ENCODE results near the gene DBNDD1.
"Not testable (repeated sequence)": the region's sequence is repeated elsewhere in the genome, so short reads cannot be mapped to it uniquely, and the experiment has no call there.

The DBNDD1 gene

DNA sequence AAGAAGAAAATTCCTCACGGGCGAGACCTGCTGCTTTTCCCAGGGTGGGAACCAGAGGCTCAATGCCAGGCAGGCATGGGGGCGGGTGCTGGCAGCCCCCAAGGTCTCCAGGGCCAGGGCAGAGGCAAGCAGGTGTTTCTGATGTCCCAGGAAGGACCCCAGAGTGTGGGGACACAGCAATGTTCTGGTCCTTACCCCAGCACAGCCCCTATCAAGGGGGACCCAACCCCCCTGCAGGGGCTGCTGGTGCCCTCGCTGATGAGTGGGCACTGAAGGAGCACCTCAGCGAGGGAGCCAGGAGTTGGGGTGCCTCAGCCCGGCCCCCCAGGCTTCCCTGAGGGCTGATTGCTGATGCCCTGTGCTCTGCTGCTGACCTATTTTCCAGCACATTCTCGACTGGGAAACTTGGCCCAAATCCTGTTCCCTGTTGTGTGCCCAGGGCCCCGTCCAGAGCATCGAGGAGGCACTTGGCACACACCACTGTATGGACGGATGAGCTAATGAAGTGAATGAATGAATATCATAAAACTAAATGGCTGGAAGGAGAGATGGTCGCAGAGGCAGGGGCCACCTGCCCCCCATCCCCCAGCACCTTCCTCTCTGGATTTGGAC, 2.8 kb downstream of the DBNDD1 start:
- FAIRE-seq (no peak), DNase-seq (ENCODE audit: insufficient read length, low spot score) (no peak)
- TF ChIP-seq TAF1 (IDR thresholded peaks at IDR 0.05; ENCODE audit: low read depth, low read length) (no peak), PAX5 (IDR thresholded peaks at IDR 0.05; ENCODE audit: insufficient read depth, low read length, severe bottlenecking) (no peak), POU2F2 (IDR thresholded peaks at IDR 0.05; ENCODE audit: low read depth, low read length) (no peak), SPI1 (IDR thresholded peaks at IDR 0.05; ENCODE audit: low read depth, low read length) (no peak), POLR2A (IDR thresholded peaks at IDR 0.05; ENCODE audit: low read depth, low read length) (no peak)

DNA sequence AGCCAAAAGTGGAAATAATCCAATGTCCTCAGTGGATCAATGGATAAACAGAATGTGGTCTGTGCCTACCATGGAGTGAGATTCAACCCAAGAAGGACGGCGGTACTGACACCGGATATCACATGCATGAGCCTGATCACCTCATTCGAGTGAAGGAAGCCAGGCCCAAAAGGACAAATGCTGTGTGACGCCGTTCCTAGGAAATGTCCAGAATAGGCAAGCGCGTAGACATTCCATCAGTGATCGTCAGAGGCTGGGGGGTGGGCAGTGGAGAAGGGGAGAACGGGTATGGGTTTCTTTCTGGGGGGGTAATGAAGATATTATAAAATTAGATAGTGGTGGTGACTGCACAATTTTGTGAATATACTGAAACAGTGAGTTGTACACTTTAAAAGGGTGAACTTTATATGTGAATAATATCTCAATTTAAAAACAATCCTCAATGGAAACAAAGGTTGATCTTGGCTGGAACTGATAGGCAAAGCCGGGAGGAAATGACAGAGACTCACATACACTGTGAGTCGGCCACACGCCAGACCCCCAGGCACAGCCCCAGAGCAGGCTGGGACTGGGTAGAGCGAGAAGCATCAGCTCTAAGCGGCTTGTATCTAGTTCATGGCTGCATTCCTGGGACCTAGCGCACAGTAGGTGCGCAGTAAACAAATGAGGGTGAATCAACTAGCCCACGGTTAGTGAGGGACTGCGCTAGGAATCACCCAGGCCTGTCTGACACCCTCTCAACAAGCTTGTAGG, 3.5 kb downstream of the DBNDD1 start:
- FAIRE-seq: no peak
- TF ChIP-seq POLR2A (IDR thresholded peaks at IDR 0.05; ENCODE audit: low read depth, low read length): no peak
- TF ChIP-seq TAF1 (IDR thresholded peaks at IDR 0.05; ENCODE audit: low read depth, low read length): no peak
- DNase-seq (ENCODE audit: insufficient read length, low spot score): no peak

DNA sequence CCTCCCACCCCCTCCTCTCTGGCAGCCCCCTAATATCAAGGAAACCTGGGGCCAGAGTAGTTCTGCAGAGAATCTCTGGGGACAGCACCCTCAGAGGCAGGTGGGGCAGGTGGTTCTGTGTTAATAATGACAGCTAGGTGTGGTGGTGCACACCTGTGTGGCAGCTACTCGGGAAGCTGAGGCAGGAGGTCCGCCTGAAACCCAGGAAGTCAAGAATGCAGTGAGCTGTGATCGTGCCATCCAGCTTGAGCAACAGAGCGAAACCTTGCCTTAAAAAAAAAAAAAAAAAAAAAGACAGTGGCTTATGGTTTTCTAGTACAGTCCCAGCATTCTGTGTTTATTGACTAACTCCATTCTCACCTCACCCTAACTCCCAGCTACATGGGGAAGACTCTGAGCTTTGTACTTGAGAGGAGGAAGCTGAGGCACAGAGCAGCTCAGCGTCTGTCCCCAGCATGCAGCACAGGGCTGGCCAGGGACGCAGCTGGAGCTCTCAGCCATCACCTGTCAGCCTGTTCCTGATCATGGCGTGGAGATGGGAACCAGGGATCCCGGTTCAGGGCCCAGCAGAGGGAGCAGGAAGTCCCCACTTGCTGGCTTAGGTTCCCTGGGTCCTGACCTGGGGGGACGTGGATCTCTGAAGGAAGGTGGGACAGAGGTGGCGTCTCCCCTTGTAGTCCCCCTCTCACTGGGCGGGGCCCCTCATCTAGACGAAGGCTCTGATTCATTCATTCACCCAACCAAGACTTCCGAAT, 6.1 kb downstream of the DBNDD1 start:
- no peak for FAIRE-seq
- TF ChIP-seq PAX5 (IDR thresholded peaks at IDR 0.05; ENCODE audit: insufficient read depth, low read length, severe bottlenecking) (no peak), SPI1 (IDR thresholded peaks at IDR 0.05; ENCODE audit: low read depth, low read length) (no peak), POLR2AphosphoS5 (IDR thresholded peaks at IDR 0.05; ENCODE audit: low read depth, low read length) (no peak), TAF1 (IDR thresholded peaks at IDR 0.05; ENCODE audit: low read depth, low read length) (no peak), POLR2A (IDR thresholded peaks at IDR 0.05; ENCODE audit: low read depth, low read length) (no peak), POU2F2 (IDR thresholded peaks at IDR 0.05; ENCODE audit: low read depth, low read length) (no peak)
- no peak for DNase-seq (ENCODE audit: insufficient read length, low spot score)

DNA sequence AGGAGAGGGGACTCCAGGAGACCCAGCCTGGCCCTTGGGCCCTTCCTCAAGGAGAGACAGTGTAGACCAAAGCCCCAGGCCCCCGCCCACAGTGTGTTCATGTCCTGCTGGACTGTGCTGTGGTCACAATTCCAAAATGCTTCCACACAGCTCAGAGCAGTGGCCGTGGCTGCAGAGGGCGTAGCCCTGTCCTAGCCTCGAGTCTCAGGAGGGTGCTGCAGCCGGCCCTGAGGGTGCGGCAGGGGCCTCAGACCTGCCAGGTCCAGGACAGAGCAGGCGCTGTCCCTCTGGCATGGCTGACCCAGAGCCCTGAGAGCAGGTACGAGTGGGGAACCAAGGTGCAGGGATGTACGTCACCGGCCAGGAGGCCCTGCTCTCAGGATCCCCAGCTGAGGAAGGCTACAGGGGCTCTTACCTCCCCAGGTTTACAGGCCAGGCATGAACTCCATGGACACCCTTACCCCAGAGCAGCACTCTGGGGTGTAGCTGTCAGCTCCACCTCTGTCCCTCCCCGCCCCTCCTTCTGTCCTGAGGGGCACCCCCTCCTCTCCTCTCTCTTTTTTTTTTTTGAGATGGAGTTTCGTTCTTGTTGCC, 7.3 kb downstream of the DBNDD1 start:
- DNase-seq (ENCODE audit: insufficient read length, low spot score) (no peak), FAIRE-seq (no peak)
- TF ChIP-seq POU2F2 (IDR thresholded peaks at IDR 0.05; ENCODE audit: low read depth, low read length) (no peak), PAX5 (IDR thresholded peaks at IDR 0.05; ENCODE audit: insufficient read depth, low read length, severe bottlenecking) (no peak), POLR2AphosphoS5 (IDR thresholded peaks at IDR 0.05; ENCODE audit: low read depth, low read length) (no peak)

DNA sequence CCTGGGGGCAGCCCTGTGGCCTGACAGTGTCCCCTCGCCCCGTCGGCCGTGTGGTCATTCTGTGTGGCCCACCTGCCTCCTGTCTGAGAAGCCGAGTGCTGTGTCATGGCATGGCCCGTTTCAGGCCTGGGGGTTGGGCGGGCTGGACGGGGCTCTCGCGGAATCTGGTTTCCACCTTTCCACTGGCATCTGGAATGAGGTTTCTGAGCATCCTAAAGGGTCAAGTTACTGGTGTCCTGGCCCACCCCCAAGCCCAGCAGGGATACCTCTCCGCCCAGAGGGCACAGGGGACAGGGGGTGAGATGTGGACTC, 7.8 kb downstream of the DBNDD1 start:
- FAIRE-seq (no peak), DNase-seq (ENCODE audit: insufficient read length, low spot score) (no peak)
- TF ChIP-seq SPI1 (IDR thresholded peaks at IDR 0.05; ENCODE audit: low read depth, low read length) (no peak), POU2F2 (IDR thresholded peaks at IDR 0.05; ENCODE audit: low read depth, low read length) (no peak), POLR2A (IDR thresholded peaks at IDR 0.05; ENCODE audit: low read depth, low read length) (no peak), TAF1 (IDR thresholded peaks at IDR 0.05; ENCODE audit: low read depth, low read length) (no peak), PAX5 (IDR thresholded peaks at IDR 0.05; ENCODE audit: insufficient read depth, low read length, severe bottlenecking) (no peak), POLR2AphosphoS5 (IDR thresholded peaks at IDR 0.05; ENCODE audit: low read depth, low read length) (no peak)

DNA sequence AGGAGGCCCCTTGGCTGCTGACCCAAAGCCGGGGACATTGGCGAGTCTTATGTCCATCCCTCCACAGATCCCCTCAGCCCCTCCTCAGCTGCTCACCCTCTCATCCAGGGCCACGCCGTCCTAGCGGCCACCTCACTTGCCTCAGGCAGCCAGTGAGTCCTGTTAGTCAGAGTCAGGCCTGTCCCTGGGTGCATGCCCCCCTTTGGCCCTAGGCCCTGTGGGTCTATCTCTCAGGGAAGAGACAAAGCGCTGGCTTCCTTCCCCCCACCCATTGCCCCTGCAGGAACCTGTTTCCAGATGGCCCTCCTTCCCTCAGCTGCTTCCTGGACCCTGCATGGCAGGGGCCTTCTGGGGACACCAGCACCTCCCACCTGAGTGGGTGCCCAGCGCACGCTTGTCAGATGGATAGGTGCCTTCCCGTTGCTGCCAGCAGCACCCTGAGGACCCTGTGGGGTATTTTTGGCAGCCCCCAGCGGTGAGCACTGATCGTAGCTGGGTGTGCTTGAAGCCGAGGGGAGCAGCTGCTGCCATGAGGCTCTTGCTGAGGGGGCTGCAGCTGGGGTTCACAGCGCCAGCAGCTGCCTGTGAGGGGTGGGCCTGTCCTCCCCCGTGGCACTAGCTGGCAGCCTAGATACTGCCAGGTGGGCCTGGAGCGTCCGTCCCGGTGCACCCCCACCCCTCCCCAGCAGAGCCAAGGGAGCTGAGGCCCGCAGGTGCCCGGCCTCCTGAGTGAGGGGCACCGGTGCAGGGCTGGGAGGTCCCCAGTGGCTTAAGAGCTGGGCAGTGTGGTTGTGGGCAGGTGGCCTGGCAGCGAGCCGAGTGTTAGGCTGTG, 8.4 kb downstream of the DBNDD1 start:
- TF ChIP-seq POU2F2 (IDR thresholded peaks at IDR 0.05; ENCODE audit: low read depth, low read length) (no peak), POLR2AphosphoS5 (IDR thresholded peaks at IDR 0.05; ENCODE audit: low read depth, low read length) (no peak), POLR2A (IDR thresholded peaks at IDR 0.05; ENCODE audit: low read depth, low read length) (no peak), SPI1 (IDR thresholded peaks at IDR 0.05; ENCODE audit: low read depth, low read length) (no peak), PAX5 (IDR thresholded peaks at IDR 0.05; ENCODE audit: insufficient read depth, low read length, severe bottlenecking) (no peak), TAF1 (IDR thresholded peaks at IDR 0.05; ENCODE audit: low read depth, low read length) (no peak)
- DNase-seq (ENCODE audit: insufficient read length, low spot score): no peak
- FAIRE-seq: no peak

DNA sequence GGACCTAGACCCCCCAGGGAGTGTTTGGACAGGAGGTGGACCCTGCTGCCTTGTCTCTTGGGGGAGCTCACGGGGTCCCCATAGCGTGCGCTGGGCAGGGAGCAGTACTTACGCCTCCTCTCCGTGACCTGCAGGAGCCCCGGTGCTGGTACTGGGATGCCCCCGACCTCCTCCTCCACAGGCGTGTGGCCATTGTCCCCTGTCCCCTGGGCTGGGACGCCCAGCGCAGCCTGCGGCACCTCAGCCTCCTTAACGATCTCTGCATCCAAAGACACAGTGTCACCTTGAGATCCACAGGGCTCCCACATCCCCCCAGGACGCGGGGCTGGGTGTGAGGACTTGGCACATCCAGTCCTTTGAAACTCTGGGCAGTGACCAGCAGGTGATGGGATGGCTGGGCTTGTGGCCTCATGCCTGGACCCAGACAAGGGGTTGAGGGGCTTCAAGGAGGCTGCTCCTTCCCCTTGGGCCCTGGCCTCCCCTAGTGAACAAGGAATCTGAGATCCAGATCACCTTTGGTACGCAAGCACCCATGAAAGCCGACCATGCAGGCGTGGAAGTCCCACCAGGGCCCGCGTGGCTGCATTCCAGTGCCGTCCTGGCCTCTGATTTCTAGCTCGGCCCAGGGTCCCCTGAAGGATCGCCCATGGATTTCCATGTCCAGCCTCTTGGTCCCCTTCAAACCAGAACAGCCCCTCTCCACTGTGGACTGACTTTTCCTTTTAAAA, 9.9 kb downstream of the DBNDD1 start:
- TF ChIP-seq POU2F2 (IDR thresholded peaks at IDR 0.05; ENCODE audit: low read depth, low read length) (no peak), PAX5 (IDR thresholded peaks at IDR 0.05; ENCODE audit: insufficient read depth, low read length, severe bottlenecking) (no peak), POLR2A (IDR thresholded peaks at IDR 0.05; ENCODE audit: low read depth, low read length) (no peak), SPI1 (IDR thresholded peaks at IDR 0.05; ENCODE audit: low read depth, low read length) (no peak), POLR2AphosphoS5 (IDR thresholded peaks at IDR 0.05; ENCODE audit: low read depth, low read length) (no peak), TAF1 (IDR thresholded peaks at IDR 0.05; ENCODE audit: low read depth, low read length) (no peak)
- DNase-seq (ENCODE audit: insufficient read length, low spot score) (no peak), FAIRE-seq (no peak)

DNA sequence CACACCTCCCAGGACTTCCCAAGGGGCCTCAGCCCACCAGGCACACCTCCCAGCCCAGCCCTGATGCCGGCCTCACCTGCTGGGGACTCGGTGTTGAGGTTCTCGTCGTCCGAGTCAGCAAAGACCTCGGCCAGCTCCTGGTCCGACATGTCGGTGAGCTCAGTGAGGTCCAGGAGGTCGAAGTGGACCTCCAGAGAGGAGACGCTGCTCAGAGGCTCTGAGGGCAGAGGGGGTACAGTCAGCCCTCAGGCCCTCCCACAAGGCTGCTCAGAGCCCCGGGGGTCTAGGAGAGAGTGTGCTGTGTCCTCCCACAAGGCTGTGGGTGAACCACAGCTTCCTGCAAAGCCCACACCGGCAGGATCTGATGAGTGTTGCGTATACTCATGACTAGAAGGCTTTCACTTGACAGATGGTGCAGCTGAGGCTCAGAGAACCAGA, 10.5 kb downstream of the DBNDD1 start:
- TF ChIP-seq POU2F2 (IDR thresholded peaks at IDR 0.05; ENCODE audit: low read depth, low read length) (no peak), POLR2AphosphoS5 (IDR thresholded peaks at IDR 0.05; ENCODE audit: low read depth, low read length) (no peak), PAX5 (IDR thresholded peaks at IDR 0.05; ENCODE audit: insufficient read depth, low read length, severe bottlenecking) (no peak), POLR2A (IDR thresholded peaks at IDR 0.05; ENCODE audit: low read depth, low read length) (no peak), TAF1 (IDR thresholded peaks at IDR 0.05; ENCODE audit: low read depth, low read length) (no peak), SPI1 (IDR thresholded peaks at IDR 0.05; ENCODE audit: low read depth, low read length) (no peak)
- peak; percentile 99 for FAIRE-seq

DNA sequence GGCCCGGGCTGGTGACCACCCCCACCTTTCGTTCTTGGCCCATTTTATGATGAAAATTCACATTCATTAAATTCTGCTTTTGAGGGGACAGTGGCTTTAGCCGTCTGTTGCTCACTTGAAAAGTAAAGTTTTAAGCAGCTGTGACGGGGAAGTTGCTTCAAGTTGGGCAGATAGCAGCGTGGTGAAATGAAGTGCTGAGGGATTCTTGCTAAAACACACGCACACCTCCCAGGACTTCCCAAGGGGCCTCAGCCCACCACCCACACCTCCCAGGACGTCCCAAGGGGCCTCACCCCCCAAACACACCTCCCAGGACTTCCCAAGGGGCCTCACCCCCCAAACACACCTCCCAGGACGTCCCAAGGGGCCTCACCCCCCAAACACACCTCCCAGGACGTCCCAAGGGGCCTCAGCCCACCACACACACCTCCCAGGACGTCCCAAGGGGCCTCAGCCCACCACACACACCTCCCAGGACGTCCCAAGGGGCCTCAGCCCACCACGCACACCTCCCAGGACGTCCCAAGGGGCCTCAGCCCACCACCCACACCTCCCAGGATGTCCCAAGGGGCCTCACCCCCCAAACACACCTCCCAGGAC, 11.5 kb downstream of the DBNDD1 start:
- peak; percentile 9 for FAIRE-seq
- not testable (repeated sequence) for DNase-seq (ENCODE audit: insufficient read length, low spot score)

More for the DNA sequence above, 10.5 kb downstream of the DBNDD1 start:
- DNase-seq (ENCODE audit: insufficient read length, low spot score): peak; percentile 78
